GM03348 (cell line): ENCODE results near the gene CYB561A3.

ENCODE experiments used
- DNase-seq: peaks from one replicate; pipeline ENCODE4 v3.0.0; 2012; ENCODE audit warnings: low spot score

CYB561A3 gene

DNA sequence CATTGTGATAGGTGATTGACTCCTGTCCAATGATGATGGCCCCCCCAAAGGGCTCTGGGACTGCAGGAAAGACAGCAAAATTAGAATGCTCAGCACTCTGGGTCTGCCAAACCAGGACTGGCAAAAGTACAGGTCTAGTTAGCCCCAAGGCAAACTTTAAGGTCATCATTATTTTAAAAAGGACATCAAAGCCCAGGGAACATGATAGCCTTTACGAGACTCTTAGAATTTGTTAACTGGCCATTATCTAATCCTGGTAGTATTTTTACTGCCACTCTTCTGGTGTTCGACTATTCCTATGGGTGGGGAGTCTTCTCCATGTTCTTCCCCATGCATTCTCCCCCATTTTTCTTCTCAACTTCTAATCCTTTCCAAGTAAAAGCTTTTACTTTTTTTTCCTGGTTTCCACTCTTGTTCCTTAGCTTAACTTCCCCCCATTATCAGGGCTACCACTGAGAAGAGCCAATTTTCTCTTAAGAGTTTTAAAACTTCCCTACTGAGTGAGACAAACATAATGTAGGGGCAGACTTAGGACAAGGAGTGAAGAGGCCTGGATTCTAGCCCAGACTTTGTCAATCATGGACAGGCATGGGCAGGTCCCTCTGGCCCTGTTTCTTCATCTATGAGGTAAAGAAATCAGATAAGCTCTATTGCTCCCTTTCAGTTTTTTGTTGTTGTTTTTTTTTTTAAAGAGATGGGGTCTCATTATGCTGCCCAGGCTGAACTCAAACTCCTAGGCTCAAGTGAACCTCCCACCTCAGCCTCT, 35.9 kb downstream of the CYB561A3 start:
- DNase-seq, result no peak

- no peak for DNase-seq
These were observed 46.4 kb downstream of the CYB561A3 start for GRCh38 chr11:61315260-61315659.

GRCh38 chr11:61310749-61311148, 50.9 kb downstream of the CYB561A3 start:
- no peak for DNase-seq

DNA sequence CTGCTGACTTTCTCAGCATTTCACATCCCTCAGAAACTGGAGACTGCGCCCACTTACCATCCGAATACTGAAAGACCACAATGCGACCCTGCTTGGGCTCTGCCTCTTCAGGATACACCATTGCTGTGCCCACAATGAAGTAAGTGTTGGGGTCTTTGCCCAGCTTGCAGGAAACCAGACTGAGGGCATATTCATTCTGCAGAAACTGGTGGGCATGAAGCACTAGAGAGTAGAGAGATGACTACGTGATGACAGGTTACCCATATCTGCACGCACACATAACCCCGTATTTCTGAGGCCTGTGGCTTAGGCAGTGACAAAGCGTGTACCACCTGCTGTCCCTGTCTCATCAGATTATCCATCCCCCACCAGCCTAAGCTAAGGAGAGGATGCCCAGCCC, 51.9 kb downstream of the CYB561A3 start:
- DNase-seq, result no peak

DNA sequence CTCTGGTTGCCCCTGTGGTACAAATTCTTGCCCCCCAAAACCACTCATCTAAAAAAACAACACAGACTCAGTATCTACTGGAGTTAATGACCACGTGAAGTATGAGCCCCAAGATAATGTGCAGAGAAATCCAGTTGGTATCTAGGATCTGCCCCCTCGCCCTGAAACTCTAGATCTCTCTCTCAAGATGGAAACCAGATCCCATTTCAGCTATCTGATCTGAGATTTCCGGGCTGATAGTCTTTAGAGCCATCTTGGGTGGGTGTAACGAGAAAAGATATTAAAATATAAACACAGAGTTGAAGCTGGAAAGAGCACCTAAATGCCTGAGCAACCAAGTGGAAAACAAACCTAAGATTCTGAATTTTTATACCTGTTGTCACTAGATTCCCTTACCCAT, 52.5 kb downstream of the CYB561A3 start:
- no peak for DNase-seq

DNA sequence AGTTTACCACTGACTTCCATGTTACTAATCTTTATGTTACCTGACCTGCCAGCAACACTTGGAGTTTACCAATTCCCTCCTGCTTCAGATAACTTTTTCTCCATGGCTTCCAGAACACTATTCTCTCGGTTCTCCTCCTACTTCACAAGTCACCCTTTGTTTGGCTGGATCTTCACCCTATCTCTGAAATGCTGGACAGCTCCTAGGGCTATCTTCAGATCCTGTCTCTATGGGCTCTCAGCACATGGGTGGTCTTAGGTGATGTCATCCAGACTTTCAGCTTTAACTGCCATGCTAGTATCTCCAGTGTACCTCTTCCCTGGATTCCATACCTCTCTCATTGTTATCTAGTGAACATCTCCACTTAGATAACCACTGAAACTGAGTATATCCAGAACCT, 54.3 kb downstream of the CYB561A3 start:
- no peak for DNase-seq

GRCh38 chr11:61306221-61306620, 55.5 kb downstream of the CYB561A3 start:
- DNase-seq, result no peak

DNA sequence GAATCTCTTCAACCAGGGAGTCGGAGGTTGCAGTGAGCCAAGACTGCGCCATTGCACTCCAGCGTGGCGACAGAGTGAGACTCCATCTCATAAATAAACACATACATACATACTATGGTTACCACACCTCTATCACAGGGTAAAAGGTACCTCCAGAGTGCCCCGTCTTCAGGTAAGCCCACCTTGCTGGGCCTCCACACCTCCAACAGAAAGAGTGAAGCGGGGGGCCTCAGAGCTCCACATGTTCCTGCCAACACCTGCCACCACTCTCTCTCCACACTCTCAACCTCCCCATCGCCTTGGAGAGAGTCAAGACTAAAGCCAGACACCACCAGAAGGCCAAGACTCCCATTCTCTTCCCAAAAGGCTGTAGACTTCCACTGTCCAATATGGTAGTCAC, 56.3 kb downstream of the CYB561A3 start:
- no peak for DNase-seq

DNA sequence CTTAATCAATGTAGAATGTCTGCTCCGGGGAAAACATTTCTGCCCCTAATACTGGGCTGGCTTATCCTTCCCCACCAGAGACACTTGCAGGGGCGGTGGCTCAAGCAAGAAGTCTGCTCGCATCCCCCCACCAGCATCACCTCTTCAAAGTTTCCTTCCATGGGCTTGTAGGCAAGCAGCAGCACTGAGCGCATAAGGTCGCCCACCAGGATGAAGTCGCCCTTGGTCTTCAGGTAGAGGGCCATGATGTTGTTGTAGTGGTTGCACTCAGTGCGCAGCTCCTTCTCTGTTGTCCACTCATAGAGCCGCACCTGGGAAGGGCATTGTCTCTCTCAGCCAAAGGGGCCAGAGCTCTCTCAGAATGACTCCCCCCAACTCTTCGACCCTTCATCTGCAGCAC, 58.0 kb downstream of the CYB561A3 start:
- DNase-seq, result no peak

GRCh38 chr11:61302550-61302949, 59.1 kb downstream of the CYB561A3 start:
- DNase-seq, result no peak
